Smooth muscle cell (in vitro differentiated cells): Measurements from ENCODE around the gene USP11. TPM values are rescaled to one million over a fixed set of nuclear protein-coding genes. Genes with fewer than 3 reads are reported as not detected.

Experiments used
- DNase-seq: peaks from one replicate; lab custom pipeline; 2025; ENCODE audit not compliant: unreplicated experiment; lab: John Stamatoyannopoulos, UW
- H2AFZ ChIP-seq: fragments of 200-600 bp; sonication (generic); 2 replicates; pipeline ENCODE4 v1.6.0; 2016; ENCODE audit warnings: antibody characterized with exemption, low read depth, mild to moderate bottlenecking
- H3F3A ChIP-seq: fragments of 200-600 bp; sonication (generic); 2 replicates; pipeline ENCODE4 v1.6.0; 2017; ENCODE audit warnings: antibody characterized with exemption, low read depth
- H3K27ac ChIP-seq: fragments of 200-600 bp; sonication (generic); 2 replicates; pipeline ENCODE4 v1.5.1; 2016; ENCODE audit warnings: low read depth, mild to moderate bottlenecking
- H3K27me3 ChIP-seq: fragments of 200-600 bp; sonication (generic); 2 replicates; pipeline ENCODE4 v1.6.1; 2016; ENCODE audit warnings: low read depth, mild to moderate bottlenecking
- H3K36me3 ChIP-seq: fragments of 200-600 bp; sonication (generic); 2 replicates; pipeline ENCODE4 v1.5.1; 2016; ENCODE audit warnings: low read depth
- H3K4me1 ChIP-seq: fragments of 200-600 bp; sonication (generic); 2 replicates; pipeline ENCODE4 v1.5.1; 2016; ENCODE audit warnings: low read depth
- H3K4me2 ChIP-seq: fragments of 200-600 bp; sonication (generic); 2 replicates; pipeline ENCODE4 v1.6.0; 2016; ENCODE audit warnings: mild to moderate bottlenecking
- H3K4me3 ChIP-seq: fragments of 200-600 bp; sonication (generic); 2 replicates; pipeline ENCODE4 v1.5.1; 2016; ENCODE audit warnings: mild to moderate bottlenecking
- H3K79me2 ChIP-seq: fragments of 200-600 bp; sonication (generic); 2 replicates; pipeline ENCODE4 v1.6.0; 2016; ENCODE audit warnings: low read depth, mild to moderate bottlenecking
- H3K9ac ChIP-seq: fragments of 200-600 bp; sonication (generic); 2 replicates; pipeline ENCODE4 v1.6.0; 2016; ENCODE audit warnings: low read depth
- H3K9me3 ChIP-seq: fragments of 200-600 bp; sonication (generic); replicated peaks from 2 replicates; pipeline ENCODE4 v1.5.1; 2016; ENCODE audit warnings: low read depth
- H4K20me1 ChIP-seq: fragments of 200-600 bp; sonication (generic); 2 replicates; pipeline ENCODE4 v1.6.0; 2016; ENCODE audit warnings: low read depth
- WGBS: methylation state at CpG from one replicate; pipeline ENCODE4 v1.1.7; 2016; ENCODE audit warnings: low lambda C conversion rate; 5-methylcytosine and 5-hydroxymethylcytosine counted together
- polyA plus RNA-seq: library from polyadenylated mRNA; unstranded; fragments of >200 nt; fragmentation: Nextera tagmentation; extraction: Ambion mirVana; gene quantifications from 2 replicates; pipeline ENCODE4 v1.2.1, GENCODE V29; 2016
- total RNA-seq: library from RNA; depleted of rRNA; stranded (reverse); fragments of >200 nt; gene quantifications from 2 replicates; pipeline ENCODE4 v1.2.3, GENCODE V29; 2014
- TF ChIP-seq, protein P1 (sequence below): fragments of 200-600 bp; sonication (generic); IDR thresholded peaks from 2 replicates; pipeline ENCODE4 v1.5.1; 2017; ENCODE audit warnings: borderline replicate concordance, mild to moderate bottlenecking, antibody characterized with exemption; ENCODE audit not compliant: insufficient read depth, poor library complexity, severe bottlenecking

The USP11 gene
- total and polyA plus RNA-seq, 2 experiments from 2014 or later = 84.0 to 221 TPM

DNA sequence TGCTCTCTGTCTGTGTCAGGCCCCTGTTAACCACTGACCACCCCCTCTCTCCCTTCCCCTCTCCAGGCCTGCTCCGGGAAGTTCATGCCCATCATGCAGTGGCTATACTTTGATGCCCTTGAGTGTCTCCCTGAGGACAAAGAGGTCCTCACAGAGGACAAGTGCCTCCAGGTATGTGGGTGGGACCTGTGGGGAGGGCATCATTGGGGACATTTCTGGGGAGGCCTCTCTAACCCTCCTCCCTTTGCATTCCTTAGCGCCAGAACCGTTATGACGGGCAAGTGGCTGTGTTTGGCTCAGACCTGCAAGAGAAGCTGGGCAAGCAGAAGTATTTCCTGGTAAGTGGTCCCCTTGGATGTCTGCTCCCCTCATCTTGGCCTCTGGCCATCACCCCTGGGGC lies 29.9 kb upstream of the USP11 start:
- Histone ChIP-seq H4K20me1 (peaks cover 96% of the 10 kb centered on the region), H3K4me3 (no peak overlapping the region)
- no peak for DNase-seq

DNA sequence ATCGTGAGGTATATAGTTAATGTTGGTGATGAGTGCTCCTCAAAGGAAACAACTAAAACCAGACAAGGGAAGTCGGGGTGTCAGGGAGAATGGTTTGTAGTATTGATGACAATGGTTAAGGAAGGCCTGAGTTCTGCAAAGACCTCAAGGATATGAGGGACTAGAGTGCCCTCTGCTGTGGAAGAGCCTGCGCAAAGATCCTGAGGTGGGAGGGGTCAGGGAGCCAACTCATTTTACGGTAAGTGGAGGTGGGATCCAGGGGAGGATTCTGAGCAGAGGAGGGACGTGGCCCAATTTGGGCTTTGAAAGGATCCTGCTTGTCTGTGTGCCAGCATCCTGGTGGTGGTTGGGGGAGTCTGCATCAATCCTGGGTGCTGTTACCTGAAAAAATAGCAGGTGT lies 27.8 kb upstream of the USP11 start:
- no peak overlapping the region for H2AFZ ChIP-seq
- peaks cover 88% of the 10 kb centered on the region for H4K20me1 ChIP-seq
- no peak overlapping the region for H3K4me2 ChIP-seq
- DNase-seq = no peak
- no peak overlapping the region for H3K4me3 ChIP-seq
- H3K4me1 ChIP-seq = no peaks in the 10 kb centered on the region
- no peaks in the 10 kb centered on the region for H3K9me3 ChIP-seq
- peaks cover 28% of the 10 kb centered on the region for H3K36me3 ChIP-seq
- TF ChIP-seq, protein P1, sequence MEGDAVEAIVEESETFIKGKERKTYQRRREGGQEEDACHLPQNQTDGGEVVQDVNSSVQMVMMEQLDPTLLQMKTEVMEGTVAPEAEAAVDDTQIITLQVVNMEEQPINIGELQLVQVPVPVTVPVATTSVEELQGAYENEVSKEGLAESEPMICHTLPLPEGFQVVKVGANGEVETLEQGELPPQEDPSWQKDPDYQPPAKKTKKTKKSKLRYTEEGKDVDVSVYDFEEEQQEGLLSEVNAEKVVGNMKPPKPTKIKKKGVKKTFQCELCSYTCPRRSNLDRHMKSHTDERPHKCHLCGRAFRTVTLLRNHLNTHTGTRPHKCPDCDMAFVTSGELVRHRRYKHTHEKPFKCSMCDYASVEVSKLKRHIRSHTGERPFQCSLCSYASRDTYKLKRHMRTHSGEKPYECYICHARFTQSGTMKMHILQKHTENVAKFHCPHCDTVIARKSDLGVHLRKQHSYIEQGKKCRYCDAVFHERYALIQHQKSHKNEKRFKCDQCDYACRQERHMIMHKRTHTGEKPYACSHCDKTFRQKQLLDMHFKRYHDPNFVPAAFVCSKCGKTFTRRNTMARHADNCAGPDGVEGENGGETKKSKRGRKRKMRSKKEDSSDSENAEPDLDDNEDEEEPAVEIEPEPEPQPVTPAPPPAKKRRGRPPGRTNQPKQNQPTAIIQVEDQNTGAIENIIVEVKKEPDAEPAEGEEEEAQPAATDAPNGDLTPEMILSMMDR = no peak
- no peaks in the 10 kb centered on the region for H3K27me3 ChIP-seq
- H3K27ac ChIP-seq = no peak overlapping the region
- 90% methylated on average over 5 of the region's 5 CpGs for WGBS
- H3F3A ChIP-seq = peaks cover 11% of the 10 kb centered on the region
- H3K79me2 ChIP-seq = peaks cover 7% of the 10 kb centered on the region
- no peak overlapping the region for H3K9ac ChIP-seq

More for the DNA sequence above, 29.9 kb upstream of the USP11 start:
- Histone ChIP-seq H3K36me3 (peaks cover 22% of the 10 kb centered on the region), H3K9ac (no peak overlapping the region), H3K4me2 (no peak overlapping the region), H3F3A (peaks cover 8% of the 10 kb centered on the region), H3K27me3 (no peaks in the 10 kb centered on the region), H3K9me3 (no peaks in the 10 kb centered on the region), H2AFZ (no peak overlapping the region), H3K79me2 (peaks cover 22% of the 10 kb centered on the region), H3K27ac (no peak overlapping the region), H3K4me1 (peaks cover 3% of the 10 kb centered on the region)
- TF ChIP-seq, protein P1 = no peak
- WGBS = 98% methylated on average over 4 of the region's 4 CpGs

DNA sequence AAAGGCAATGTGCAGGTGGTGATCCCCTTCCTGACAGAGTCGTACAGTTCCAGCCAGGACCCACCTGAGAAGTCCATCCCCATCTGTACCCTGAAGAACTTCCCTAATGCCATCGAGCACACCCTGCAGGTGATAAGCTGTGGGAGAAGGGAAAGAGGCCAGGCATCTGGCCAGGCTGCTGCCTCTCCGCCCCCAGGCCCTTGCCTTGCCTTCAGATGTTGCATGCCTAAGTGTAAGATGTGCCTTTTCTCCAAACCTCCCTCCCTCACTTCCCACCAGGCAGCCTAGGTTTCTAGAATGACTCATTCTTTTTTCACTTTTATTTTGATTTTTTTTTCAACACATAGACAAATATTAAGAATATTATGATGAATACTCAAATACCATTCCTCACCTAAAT lies 26.5 kb upstream of the USP11 start:
- H3K9ac ChIP-seq = no peak overlapping the region

DNA sequence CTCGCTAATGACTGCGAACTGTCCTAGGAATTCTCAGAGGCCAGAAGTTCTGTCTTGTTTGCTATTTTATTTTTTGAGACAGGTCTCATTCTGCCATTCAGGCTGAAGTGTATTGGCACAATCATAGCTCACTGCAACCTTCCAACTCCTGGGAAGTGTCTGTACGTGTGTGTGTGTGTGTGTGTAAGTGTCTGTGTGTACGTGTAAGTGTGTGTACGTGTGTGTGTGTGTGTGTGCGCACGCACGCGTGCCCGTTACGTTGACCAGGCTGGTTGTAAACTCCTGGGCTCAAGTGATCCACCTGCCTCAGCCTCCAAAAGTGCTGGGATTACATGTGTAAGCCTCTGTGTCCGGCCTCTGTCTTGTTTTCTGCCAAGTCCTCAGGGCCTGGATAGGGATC lies 24.7 kb upstream of the USP11 start:
- no peak overlapping the region for H2AFZ ChIP-seq
- H4K20me1 ChIP-seq = peaks cover 70% of the 10 kb centered on the region
- H3K27me3 ChIP-seq = no peaks in the 10 kb centered on the region
- no peak overlapping the region for H3K9ac ChIP-seq
- TF ChIP-seq, protein P1 = no peak
- no peaks in the 10 kb centered on the region for H3K79me2 ChIP-seq
- H3K4me2 ChIP-seq = no peak overlapping the region
- H3K4me1 ChIP-seq = no peaks in the 10 kb centered on the region
- H3K4me3 ChIP-seq = no peak overlapping the region
- H3K36me3 ChIP-seq = peaks cover 25% of the 10 kb centered on the region
- WGBS = 92% methylated on average over 12 of the region's 12 CpGs
- peaks cover 21% of the 10 kb centered on the region for H3F3A ChIP-seq
- H3K27ac ChIP-seq = no peak overlapping the region
- H3K9me3 ChIP-seq = no peaks in the 10 kb centered on the region
- no peak for DNase-seq

More for the DNA sequence above, 26.5 kb upstream of the USP11 start:
- H3K4me2 ChIP-seq = no peak overlapping the region
- H3K4me3 ChIP-seq = no peak overlapping the region
- 96% methylated on average over 3 of the region's 3 CpGs for WGBS
- no peak for DNase-seq
- peaks cover 26% of the 10 kb centered on the region for H3K36me3 ChIP-seq
- peaks cover 18% of the 10 kb centered on the region for H3F3A ChIP-seq
- H3K27ac ChIP-seq = no peak overlapping the region
- TF ChIP-seq, protein P1 = no peak
- H2AFZ ChIP-seq = no peak overlapping the region
- H4K20me1 ChIP-seq = peaks cover 83% of the 10 kb centered on the region
- no peaks in the 10 kb centered on the region for H3K9me3 ChIP-seq
- H3K79me2 ChIP-seq = peaks cover 3% of the 10 kb centered on the region
- H3K4me1 ChIP-seq = no peaks in the 10 kb centered on the region
- no peaks in the 10 kb centered on the region for H3K27me3 ChIP-seq
